Measurements from ENCODE around the gene SYVN1. TPM values are rescaled to one million over a fixed set of nuclear protein-coding genes. Genes with fewer than 3 reads are reported as not detected.

The SYVN1 gene
- total RNA-seq, 1 experiment from 2014 or later = 34.8 TPM

DNA sequence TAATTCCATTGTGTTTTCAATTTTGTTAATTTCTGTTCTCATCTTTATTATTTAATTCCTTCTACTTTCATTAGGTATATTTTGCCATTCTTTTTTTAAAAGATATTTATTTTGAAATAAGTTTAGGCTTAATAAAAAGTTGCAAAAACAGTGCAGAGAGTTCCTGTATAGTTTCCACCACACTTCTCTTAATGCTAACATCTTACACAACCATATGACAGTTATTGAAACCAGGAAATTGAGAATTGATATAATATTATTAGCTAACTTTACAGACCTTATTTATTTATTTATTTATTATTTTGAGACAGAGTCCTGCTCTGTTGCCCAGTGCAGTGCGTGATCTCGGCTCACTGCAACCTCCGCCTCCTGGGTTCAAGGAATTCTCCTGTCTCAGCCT, 21.9 kb upstream of the SYVN1 start:
- no peak for DNase-seq (ENCODE audit: low spot score)
- H3K4me1 Mint-ChIP-seq = no peaks in the 10 kb centered on the region
- no peak overlapping the region for H3K27ac Mint-ChIP-seq
- POLR2A ChIA-PET = no interaction called here
- H3K9me3 Mint-ChIP-seq = no peaks in the 10 kb centered on the region
- H3K27me3 Mint-ChIP-seq (ENCODE audit: low read depth) = peaks cover 29% of the 10 kb centered on the region
- CTCF ChIA-PET = interaction anchor here (0.6 kb wide), 1 partner anchor 119 kb away, joined by 5 read pairs; no protein-coding TSS in a partner anchor
- no peak overlapping the region for H3K4me3 Mint-ChIP-seq
- H3K36me3 Mint-ChIP-seq = no peaks in the 10 kb centered on the region
- ATAC-seq = no peak
- no peak for TF ChIP-seq EMX1 (CRISPR knock-in tag; IDR thresholded peaks at IDR 0.05)
- TF ChIP-seq ATF1 (CRISPR knock-in tag; IDR thresholded peaks at IDR 0.05) = no peak
- TF ChIP-seq, protein P1, sequence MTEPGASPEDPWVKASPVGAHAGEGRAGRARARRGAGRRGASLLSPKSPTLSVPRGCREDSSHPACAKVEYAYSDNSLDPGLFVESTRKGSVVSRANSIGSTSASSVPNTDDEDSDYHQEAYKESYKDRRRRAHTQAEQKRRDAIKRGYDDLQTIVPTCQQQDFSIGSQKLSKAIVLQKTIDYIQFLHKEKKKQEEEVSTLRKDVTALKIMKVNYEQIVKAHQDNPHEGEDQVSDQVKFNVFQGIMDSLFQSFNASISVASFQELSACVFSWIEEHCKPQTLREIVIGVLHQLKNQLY (CRISPR knock-in tag; IDR thresholded peaks at IDR 0.05) = no peak
- TF ChIP-seq, protein P2, sequence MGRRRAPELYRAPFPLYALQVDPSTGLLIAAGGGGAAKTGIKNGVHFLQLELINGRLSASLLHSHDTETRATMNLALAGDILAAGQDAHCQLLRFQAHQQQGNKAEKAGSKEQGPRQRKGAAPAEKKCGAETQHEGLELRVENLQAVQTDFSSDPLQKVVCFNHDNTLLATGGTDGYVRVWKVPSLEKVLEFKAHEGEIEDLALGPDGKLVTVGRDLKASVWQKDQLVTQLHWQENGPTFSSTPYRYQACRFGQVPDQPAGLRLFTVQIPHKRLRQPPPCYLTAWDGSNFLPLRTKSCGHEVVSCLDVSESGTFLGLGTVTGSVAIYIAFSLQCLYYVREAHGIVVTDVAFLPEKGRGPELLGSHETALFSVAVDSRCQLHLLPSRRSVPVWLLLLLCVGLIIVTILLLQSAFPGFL (CRISPR knock-in tag; IDR thresholded peaks at IDR 0.05; ENCODE audit: borderline replicate concordance) = no peak
- no peak for TF ChIP-seq ZNF121 (CRISPR knock-in tag; IDR thresholded peaks at IDR 0.05)
- no peak for TF ChIP-seq MYBL2 (CRISPR knock-in tag; IDR thresholded peaks at IDR 0.05)
- TF ChIP-seq FOXP1 (CRISPR knock-in tag; IDR thresholded peaks at IDR 0.05; ENCODE audit: borderline replicate concordance) = no peak
- no peak for TF ChIP-seq ZNF232 (CRISPR knock-in tag; IDR thresholded peaks at IDR 0.05)
- TF ChIP-seq, protein P3, sequence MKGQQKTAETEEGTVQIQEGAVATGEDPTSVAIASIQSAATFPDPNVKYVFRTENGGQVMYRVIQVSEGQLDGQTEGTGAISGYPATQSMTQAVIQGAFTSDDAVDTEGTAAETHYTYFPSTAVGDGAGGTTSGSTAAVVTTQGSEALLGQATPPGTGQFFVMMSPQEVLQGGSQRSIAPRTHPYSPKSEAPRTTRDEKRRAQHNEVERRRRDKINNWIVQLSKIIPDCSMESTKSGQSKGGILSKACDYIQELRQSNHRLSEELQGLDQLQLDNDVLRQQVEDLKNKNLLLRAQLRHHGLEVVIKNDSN (CRISPR knock-in tag; IDR thresholded peaks at IDR 0.05) = no peak
- TF ChIP-seq, protein P4, sequence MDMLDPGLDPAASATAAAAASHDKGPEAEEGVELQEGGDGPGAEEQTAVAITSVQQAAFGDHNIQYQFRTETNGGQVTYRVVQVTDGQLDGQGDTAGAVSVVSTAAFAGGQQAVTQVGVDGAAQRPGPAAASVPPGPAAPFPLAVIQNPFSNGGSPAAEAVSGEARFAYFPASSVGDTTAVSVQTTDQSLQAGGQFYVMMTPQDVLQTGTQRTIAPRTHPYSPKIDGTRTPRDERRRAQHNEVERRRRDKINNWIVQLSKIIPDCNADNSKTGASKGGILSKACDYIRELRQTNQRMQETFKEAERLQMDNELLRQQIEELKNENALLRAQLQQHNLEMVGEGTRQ (CRISPR knock-in tag; IDR thresholded peaks at IDR 0.05) = no peak
- TF ChIP-seq, protein P5, sequence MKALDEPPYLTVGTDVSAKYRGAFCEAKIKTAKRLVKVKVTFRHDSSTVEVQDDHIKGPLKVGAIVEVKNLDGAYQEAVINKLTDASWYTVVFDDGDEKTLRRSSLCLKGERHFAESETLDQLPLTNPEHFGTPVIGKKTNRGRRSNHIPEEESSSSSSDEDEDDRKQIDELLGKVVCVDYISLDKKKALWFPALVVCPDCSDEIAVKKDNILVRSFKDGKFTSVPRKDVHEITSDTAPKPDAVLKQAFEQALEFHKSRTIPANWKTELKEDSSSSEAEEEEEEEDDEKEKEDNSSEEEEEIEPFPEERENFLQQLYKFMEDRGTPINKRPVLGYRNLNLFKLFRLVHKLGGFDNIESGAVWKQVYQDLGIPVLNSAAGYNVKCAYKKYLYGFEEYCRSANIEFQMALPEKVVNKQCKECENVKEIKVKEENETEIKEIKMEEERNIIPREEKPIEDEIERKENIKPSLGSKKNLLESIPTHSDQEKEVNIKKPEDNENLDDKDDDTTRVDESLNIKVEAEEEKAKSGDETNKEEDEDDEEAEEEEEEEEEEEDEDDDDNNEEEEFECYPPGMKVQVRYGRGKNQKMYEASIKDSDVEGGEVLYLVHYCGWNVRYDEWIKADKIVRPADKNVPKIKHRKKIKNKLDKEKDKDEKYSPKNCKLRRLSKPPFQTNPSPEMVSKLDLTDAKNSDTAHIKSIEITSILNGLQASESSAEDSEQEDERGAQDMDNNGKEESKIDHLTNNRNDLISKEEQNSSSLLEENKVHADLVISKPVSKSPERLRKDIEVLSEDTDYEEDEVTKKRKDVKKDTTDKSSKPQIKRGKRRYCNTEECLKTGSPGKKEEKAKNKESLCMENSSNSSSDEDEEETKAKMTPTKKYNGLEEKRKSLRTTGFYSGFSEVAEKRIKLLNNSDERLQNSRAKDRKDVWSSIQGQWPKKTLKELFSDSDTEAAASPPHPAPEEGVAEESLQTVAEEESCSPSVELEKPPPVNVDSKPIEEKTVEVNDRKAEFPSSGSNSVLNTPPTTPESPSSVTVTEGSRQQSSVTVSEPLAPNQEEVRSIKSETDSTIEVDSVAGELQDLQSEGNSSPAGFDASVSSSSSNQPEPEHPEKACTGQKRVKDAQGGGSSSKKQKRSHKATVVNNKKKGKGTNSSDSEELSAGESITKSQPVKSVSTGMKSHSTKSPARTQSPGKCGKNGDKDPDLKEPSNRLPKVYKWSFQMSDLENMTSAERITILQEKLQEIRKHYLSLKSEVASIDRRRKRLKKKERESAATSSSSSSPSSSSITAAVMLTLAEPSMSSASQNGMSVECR (CRISPR knock-in tag; IDR thresholded peaks at IDR 0.05; ENCODE audit: borderline replicate concordance) = no peak
- TF ChIP-seq CREM (CRISPR knock-in tag; IDR thresholded peaks at IDR 0.05) = no peak
- TF ChIP-seq, protein P6, sequence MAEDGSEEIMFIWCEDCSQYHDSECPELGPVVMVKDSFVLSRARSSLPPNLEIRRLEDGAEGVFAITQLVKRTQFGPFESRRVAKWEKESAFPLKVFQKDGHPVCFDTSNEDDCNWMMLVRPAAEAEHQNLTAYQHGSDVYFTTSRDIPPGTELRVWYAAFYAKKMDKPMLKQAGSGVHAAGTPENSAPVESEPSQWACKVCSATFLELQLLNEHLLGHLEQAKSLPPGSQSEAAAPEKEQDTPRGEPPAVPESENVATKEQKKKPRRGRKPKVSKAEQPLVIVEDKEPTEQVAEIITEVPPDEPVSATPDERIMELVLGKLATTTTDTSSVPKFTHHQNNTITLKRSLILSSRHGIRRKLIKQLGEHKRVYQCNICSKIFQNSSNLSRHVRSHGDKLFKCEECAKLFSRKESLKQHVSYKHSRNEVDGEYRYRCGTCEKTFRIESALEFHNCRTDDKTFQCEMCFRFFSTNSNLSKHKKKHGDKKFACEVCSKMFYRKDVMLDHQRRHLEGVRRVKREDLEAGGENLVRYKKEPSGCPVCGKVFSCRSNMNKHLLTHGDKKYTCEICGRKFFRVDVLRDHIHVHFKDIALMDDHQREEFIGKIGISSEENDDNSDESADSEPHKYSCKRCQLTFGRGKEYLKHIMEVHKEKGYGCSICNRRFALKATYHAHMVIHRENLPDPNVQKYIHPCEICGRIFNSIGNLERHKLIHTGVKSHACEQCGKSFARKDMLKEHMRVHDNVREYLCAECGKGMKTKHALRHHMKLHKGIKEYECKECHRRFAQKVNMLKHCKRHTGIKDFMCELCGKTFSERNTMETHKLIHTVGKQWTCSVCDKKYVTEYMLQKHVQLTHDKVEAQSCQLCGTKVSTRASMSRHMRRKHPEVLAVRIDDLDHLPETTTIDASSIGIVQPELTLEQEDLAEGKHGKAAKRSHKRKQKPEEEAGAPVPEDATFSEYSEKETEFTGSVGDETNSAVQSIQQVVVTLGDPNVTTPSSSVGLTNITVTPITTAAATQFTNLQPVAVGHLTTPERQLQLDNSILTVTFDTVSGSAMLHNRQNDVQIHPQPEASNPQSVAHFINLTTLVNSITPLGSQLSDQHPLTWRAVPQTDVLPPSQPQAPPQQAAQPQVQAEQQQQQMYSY (CRISPR knock-in tag; IDR thresholded peaks at IDR 0.05) = no peak
- no peak for TF ChIP-seq FOXJ3 (CRISPR knock-in tag; IDR thresholded peaks at IDR 0.05; ENCODE audit: borderline replicate concordance)
- no peak for TF ChIP-seq IRF2 (CRISPR knock-in tag; IDR thresholded peaks at IDR 0.05; ENCODE audit: borderline replicate concordance, low read depth)
- TF ChIP-seq, protein P7, sequence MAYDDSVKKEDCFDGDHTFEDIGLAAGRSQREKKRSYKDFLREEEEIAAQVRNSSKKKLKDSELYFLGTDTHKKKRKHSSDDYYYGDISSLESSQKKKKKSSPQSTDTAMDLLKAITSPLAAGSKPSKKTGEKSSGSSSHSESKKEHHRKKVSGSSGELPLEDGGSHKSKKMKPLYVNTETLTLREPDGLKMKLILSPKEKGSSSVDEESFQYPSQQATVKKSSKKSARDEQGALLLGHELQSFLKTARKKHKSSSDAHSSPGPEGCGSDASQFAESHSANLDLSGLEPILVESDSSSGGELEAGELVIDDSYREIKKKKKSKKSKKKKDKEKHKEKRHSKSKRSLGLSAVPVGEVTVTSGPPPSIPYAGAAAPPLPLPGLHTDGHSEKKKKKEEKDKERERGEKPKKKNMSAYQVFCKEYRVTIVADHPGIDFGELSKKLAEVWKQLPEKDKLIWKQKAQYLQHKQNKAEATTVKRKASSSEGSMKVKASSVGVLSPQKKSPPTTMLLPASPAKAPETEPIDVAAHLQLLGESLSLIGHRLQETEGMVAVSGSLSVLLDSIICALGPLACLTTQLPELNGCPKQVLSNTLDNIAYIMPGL (CRISPR knock-in tag; IDR thresholded peaks at IDR 0.05) = no peak
- TF ChIP-seq, protein P8, sequence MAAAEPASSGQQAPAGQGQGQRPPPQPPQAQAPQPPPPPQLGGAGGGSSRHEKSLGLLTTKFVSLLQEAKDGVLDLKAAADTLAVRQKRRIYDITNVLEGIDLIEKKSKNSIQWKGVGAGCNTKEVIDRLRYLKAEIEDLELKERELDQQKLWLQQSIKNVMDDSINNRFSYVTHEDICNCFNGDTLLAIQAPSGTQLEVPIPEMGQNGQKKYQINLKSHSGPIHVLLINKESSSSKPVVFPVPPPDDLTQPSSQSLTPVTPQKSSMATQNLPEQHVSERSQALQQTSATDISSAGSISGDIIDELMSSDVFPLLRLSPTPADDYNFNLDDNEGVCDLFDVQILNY (CRISPR knock-in tag; IDR thresholded peaks at IDR 0.05) = no peak
